Measurements from ENCODE around the gene MOB3B. TPM values are rescaled to one million over a fixed set of nuclear protein-coding genes. Genes with fewer than 3 reads are reported as not detected.

MOB3B gene
- total RNA-seq, 2 experiments from 2014 or later, result 0.25 to 0.30 TPM

DNA sequence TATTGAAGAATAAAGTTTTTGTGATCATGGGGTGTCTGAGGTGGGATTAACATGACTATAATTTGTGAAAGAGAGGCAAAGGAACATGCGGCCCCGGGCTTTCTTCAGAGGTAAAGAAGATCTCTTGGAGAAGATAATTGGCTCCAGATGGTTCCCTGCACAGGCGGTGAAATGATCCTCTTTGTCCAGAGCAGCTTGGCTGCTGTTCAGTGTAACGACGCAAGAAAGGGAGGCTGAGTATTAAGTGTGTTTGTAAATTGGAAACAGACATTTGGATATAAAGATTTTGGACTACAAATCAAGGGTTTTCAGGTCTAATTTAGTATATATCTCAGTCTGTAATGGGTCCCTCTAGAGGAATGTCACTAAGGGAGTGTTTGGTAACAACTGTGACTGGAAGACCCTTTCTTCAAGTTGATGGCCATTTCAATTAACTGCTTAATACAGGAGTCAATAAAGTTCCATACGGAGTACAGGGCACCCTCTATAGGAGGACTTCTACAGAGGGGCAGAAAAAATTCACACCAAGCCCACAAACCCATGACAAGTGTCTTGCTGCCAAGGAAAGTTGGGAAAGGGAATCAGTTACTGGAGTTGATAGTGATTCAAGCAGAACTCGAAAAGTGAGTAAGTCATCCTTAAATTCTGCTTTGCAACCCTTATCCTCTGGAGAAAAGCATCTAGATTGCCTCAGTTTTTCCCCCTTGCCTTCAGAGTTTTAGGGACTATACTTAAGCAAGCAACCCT, 236.8 kb downstream of the MOB3B start:
- POLR2A ChIA-PET, result no interaction called here
- H3K27me3 ChIP-seq (ENCODE audit: control insufficient read depth in 1 of 2, insufficient read depth in 2 of 2, low read length in 2 of 2), result no peaks in the 10 kb centered on the region

DNA sequence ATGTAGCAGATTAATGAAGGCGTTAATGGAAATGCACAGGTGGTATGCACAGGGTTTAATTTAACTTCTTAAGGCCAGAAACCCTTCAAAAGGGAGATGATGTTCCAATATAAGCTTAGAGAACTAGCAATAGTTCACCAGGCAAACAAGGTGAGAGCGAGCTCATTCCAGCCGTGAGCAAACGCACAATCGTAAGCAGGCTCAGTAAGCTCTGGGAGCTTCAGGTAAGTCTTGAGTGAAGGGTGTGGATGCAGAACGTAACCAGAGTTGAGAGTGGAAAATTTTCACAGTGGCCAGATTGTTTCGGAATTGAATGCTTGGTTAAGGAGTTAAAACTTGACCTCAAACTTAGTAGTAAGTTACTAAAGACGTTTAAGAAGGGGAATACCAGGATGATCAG, 238.3 kb downstream of the MOB3B start:
- Mint-ChIP-seq H3K4me1 (ENCODE audit: low read depth) (no peaks in the 10 kb centered on the region), H3K36me3 (ENCODE audit: low read depth) (no peaks in the 10 kb centered on the region), H3K27ac (no peak overlapping the region), H3K4me3 (no peak overlapping the region), H3K9me3 (no peaks in the 10 kb centered on the region), H3K27me3 (peaks cover 19% of the 10 kb centered on the region)
- Histone ChIP-seq H3K27ac (ENCODE audit: low read depth in 1 of 2, low read length in 2 of 2) (no peak overlapping the region), H3K27me3 (ENCODE audit: control insufficient read depth in 1 of 2, insufficient read depth in 2 of 2, low read length in 2 of 2) (peaks cover 0 to 3% of the 10 kb centered on the region in 2 experiments), H3K9me3 (ENCODE audit: control insufficient read depth in 1 of 2, insufficient read depth in 1 of 2, low read length in 2 of 2) (no peaks in the 10 kb centered on the region), H3K4me3 (ENCODE audit: low read length) (no peak overlapping the region), H3K4me1 (ENCODE audit: insufficient read depth, low read length) (no peaks in the 10 kb centered on the region), H3K36me3 (ENCODE audit: insufficient read depth, low read length) (no peaks in the 10 kb centered on the region)
- TF ChIP-seq, protein P1, sequence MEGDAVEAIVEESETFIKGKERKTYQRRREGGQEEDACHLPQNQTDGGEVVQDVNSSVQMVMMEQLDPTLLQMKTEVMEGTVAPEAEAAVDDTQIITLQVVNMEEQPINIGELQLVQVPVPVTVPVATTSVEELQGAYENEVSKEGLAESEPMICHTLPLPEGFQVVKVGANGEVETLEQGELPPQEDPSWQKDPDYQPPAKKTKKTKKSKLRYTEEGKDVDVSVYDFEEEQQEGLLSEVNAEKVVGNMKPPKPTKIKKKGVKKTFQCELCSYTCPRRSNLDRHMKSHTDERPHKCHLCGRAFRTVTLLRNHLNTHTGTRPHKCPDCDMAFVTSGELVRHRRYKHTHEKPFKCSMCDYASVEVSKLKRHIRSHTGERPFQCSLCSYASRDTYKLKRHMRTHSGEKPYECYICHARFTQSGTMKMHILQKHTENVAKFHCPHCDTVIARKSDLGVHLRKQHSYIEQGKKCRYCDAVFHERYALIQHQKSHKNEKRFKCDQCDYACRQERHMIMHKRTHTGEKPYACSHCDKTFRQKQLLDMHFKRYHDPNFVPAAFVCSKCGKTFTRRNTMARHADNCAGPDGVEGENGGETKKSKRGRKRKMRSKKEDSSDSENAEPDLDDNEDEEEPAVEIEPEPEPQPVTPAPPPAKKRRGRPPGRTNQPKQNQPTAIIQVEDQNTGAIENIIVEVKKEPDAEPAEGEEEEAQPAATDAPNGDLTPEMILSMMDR (IDR thresholded peaks at IDR 0.05), result no peak
- intact Hi-C loops (cut with DNase I, micrococcal nuclease), result no loop called here
- ChIA-PET POLR2A (no interaction called here), CTCF (no interaction called here)
- DNase-seq, result no peak
- ATAC-seq (ENCODE audit: poor library complexity), result no peak

More for the DNA sequence above, 236.8 kb downstream of the MOB3B start:
- Histone ChIP-seq H3K9me3 (ENCODE audit: control insufficient read depth in 1 of 2, insufficient read depth in 1 of 2, low read length in 2 of 2) (no peaks in the 10 kb centered on the region), H3K4me3 (ENCODE audit: low read length) (no peak overlapping the region), H3K4me1 (ENCODE audit: insufficient read depth, low read length) (no peaks in the 10 kb centered on the region), H3K27ac (ENCODE audit: low read depth in 1 of 2, low read length in 2 of 2) (no peak overlapping the region), H3K36me3 (ENCODE audit: insufficient read depth, low read length) (no peaks in the 10 kb centered on the region)
- no peaks in the 10 kb centered on the region for H3K4me1 Mint-ChIP-seq (ENCODE audit: low read depth)
- ATAC-seq (ENCODE audit: poor library complexity), result no peak
- H3K27ac Mint-ChIP-seq, result no peak overlapping the region
- H3K36me3 Mint-ChIP-seq (ENCODE audit: low read depth), result no peaks in the 10 kb centered on the region
- no peak for DNase-seq
- H3K27me3 Mint-ChIP-seq, result peaks cover 19% of the 10 kb centered on the region
- CTCF ChIA-PET, result no interaction called here
- intact Hi-C loops (cut with DNase I, micrococcal nuclease), result no loop called here
- TF ChIP-seq, protein P1 (IDR thresholded peaks at IDR 0.05), result no peak
- no peak overlapping the region for H3K4me3 Mint-ChIP-seq
- no peaks in the 10 kb centered on the region for H3K9me3 Mint-ChIP-seq

DNA sequence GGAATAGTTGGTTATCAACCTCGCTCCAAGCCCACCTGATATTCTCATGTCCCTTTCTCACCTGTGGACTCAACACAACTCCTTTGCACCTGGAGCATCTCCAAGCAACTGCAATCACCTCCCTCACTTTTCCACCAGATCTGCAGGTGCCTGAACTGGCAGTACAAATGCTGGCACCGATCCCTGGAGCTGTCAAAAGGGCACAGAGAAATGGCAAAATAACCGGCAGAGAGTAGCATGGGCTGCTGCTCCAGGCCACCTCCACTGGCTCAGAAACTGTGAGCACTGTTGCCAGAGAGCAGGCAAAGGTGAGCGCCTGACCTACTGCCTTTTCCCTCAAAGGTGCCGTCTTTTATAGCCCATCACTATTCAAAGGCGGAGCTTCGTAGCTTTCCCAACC, 247.3 kb downstream of the MOB3B start:
- DNase-seq, result no peak

More for the DNA sequence above, 247.3 kb downstream of the MOB3B start:
- H3K27ac ChIP-seq (ENCODE audit: low read depth in 1 of 2, low read length in 2 of 2), result no peak overlapping the region
- ChIA-PET CTCF (no interaction called here), POLR2A (no interaction called here)
- Mint-ChIP-seq H3K9me3 (no peaks in the 10 kb centered on the region), H3K36me3 (ENCODE audit: low read depth) (no peaks in the 10 kb centered on the region), H3K27ac (no peak overlapping the region), H3K4me1 (ENCODE audit: low read depth) (no peaks in the 10 kb centered on the region), H3K27me3 (peaks cover 8% of the 10 kb centered on the region), H3K4me3 (no peak overlapping the region)
- intact Hi-C loops (cut with DNase I, micrococcal nuclease), result no loop called here
- H3K4me1 ChIP-seq (ENCODE audit: insufficient read depth, low read length), result no peaks in the 10 kb centered on the region
- no peak for ATAC-seq (ENCODE audit: poor library complexity)
- H3K4me3 ChIP-seq (ENCODE audit: low read length), result no peak overlapping the region
- no peaks in the 10 kb centered on the region for H3K9me3 ChIP-seq (ENCODE audit: control insufficient read depth in 1 of 2, insufficient read depth in 1 of 2, low read length in 2 of 2)
- TF ChIP-seq, protein P1 (IDR thresholded peaks at IDR 0.05), result no peak
- H3K27me3 ChIP-seq (ENCODE audit: control insufficient read depth in 1 of 2, insufficient read depth in 2 of 2, low read length in 2 of 2), result peaks cover 0 to 4% of the 10 kb centered on the region in 2 experiments
- H3K36me3 ChIP-seq (ENCODE audit: insufficient read depth, low read length), result no peaks in the 10 kb centered on the region
